NCI-H748 (cell line): Measurements from ENCODE around the gene SOX30.

Experiments used
- DNase-seq: peaks from one replicate; lab custom pipeline; 2025; ENCODE audit not compliant: unreplicated experiment; lab: John Stamatoyannopoulos, UW

The SOX30 gene

DNA sequence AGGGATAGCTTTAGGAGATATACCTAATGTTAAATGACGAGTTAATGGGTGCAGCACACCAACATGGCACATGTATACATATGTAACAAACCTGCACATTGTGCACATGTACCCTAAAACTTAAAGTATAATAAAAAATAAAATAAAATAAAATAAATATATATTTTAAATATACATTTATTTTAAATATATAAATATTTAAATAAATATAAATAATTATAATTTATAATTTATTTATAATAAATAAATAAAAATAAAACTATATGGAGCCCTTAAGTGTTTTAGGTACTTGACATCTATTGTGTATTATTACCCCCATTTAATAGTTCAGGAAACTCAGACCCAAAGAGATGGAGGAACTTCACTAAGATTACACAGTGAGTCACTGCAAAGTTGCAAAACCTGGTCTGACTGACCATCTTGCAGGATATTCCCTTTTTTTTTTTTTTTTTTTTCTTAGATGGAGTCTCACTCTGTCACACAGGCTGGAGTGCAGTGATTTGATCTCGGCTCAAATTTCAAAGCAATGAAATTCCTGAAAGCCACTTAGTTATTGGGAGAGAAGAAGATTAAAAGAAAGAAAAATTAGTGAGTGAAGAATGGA, 13.3 kb upstream of the SOX30 start:
- no peak for DNase-seq

DNA sequence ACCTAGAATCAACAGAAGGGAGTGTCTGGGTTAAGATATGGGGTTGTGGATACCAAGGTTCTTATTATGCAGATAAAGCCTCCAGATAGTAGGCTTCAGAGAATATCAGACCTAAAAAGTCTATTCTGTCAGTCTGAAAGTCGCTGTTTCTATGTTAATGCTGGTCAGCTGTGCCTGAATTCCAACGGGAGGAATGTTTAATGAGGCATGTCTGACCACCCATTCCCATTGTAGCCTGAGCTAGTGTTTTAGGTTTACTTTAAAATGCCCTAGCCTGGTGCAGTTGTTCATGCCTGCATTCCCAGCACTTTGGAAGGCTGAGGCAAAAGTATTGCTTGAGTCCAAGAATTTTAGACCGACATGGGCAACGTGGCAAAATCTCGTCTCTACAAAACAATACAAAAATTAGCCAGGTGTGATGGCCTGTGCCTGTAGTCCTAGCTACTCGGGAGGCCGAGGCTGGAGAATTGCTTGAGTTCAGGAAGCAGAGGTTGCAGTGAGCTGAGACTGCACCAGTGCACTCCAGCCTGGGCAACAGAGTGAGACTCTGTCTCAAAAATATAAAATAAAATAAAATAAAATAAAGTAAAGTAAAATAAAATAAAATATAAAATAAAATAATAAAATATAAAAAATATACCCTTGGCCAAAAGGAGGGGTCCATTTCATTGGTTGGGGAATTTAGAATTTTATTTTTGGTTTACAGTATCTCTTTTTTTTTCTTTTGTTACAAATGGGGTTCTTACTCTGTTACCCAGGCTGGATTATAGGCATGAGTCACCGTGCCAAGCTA, 7.8 kb upstream of the SOX30 start:
- DNase-seq: no peak

DNA sequence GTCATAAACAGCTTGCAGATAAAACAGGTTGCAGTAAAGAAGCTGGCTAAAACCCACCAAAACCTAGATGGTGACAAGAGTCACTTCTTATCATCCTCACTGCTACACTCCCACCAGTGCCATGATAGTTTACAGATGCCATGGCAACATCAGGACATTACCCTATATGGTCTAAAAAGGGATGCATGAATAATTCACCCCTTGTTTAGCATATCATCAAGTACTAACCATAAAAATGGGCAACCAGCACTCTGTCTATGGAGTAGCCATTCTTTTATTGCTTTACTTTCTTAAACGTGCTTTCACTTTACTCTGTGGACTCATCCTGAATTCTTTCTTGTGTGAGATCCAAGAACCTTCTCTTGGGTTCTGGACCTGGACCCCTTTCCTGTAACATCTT, 6.7 kb upstream of the SOX30 start:
- no peak for DNase-seq

DNA sequence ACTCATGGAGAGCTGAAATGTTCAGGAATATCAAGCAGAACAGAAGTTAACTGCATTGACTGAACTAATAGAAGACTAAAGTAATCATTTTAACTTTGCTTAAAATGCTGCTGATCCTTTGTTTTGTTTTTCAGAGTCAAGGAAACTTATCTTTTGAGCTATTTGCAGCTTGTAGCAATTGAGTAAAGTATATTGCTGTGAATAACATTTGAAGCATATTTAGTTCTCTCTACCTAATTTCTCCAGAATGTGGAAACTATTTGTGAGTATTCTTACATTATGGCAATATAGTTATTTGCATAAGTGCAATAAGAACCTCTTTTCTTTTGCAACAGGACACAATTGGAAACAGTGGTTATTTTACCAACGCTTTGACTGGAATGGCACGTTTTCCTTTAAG, 5.3 kb upstream of the SOX30 start:
- DNase-seq: no peak

DNA sequence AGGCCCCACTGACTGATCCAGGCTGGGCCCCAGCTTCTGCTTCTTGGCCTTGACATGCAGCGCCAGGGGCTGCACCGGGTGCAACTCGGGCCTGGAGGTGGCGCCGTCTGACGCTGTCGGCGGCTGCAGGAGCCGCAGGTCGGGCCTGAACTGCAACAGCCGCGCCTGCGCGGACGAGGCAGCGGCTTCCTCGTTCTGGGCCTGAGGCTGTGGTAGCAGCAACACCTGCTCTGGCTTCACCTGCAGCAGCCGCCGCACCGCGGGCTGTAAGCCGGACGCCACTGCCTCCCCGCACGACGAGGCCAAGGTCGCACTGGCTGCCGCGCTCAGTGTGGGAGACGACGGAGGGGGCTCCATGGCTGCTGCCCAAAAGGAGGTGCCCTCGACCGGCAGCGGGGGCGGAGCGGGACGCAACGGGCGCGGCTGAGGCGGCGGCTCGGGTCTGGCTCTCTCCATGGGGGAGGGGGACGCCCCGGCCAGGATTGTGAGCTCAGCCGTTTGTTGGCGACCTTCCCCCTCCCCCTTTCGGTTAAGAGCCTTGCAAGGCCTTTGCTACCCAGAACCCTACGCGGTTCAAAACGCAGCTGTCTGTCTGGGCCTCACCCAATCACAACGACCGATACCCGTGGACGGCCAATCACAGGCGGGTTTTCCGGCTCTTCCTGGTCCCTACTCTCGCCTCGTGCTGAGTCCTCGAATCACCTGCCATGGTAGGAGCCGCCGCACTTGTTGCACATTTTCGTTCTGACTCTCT, 438 bp downstream of the SOX30 start:
- DNase-seq: no peak

DNA sequence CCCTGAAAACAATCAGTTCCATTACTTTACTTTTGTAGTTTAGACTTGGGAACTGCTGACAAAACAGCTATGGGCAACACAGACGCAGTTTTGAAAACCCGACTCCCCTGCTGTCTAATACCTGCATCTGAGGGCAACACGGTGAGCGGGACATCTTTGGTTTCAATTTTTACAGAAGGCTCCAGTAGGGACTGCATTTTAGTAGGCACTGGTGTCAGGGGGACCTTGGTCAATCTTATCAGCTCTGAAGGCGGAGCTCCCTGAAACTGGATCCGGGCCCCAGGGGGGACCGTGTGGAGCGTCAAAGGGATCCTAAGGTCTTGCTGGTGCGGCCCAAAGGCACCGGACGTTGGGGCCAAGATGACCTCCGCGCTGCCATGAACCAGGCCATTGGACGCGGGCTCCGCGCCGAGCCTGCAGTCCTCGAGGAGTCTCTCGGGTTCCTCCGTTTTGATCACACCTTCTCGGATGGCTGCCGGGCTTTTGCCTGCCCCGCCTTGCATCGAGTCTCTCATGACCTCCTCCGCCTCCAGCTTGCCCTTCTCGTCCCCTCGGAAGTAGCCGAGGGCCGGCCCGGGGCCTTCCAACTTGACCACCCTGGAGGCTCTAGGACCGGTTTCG, 1.1 kb downstream of the SOX30 start:
- no peak for DNase-seq

DNA sequence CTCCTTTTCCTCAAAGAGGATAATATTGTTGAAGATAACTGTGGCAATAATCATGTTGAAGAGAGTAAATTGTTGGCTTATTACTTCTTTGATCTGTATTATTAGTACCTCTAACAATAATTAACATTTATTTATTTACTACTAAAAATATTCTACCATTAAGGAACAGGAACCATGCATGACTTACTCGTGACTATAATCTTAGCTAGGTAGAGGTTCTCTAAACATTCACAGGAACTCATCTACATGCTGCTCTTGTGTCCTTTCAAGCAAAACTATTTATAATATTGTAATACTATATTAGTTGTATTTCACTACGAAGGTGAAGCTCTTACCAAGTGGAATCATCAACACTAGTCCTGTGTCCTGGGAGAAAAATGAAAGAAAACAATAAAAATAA, 3.1 kb downstream of the SOX30 start:
- no peak for DNase-seq

DNA sequence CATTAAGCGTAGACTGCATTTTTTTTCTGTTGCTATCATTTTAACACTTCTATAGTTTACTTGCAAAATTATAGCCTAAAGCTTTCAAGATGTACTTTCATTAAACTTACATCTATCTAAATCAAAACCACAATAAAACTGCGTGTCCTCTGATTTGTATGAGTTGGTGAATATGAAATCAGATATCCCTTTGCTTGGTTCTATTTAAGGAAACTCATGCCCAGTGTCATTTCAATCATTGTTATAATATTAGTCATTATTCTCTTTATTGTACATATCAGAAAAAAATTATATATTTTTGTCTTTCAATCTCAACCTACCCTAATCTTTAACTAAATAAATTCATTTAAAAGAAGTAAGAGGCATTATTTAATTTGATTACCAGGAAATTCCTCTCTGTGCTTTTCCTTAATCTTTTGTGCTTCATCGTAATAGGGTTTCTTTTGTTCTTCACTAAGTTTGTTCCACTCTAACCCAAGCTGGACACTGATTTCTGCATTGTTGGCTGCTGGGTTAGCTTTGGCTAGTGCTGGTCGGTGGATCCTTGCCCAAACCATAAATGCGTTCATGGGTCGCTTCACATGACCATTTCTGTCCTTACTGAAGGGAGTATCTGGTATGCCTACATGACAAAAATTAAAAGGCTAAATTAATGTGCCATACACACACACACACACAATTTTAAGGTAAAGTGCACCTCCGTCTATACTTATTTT, 3.8 kb downstream of the SOX30 start:
- no peak for DNase-seq

DNA sequence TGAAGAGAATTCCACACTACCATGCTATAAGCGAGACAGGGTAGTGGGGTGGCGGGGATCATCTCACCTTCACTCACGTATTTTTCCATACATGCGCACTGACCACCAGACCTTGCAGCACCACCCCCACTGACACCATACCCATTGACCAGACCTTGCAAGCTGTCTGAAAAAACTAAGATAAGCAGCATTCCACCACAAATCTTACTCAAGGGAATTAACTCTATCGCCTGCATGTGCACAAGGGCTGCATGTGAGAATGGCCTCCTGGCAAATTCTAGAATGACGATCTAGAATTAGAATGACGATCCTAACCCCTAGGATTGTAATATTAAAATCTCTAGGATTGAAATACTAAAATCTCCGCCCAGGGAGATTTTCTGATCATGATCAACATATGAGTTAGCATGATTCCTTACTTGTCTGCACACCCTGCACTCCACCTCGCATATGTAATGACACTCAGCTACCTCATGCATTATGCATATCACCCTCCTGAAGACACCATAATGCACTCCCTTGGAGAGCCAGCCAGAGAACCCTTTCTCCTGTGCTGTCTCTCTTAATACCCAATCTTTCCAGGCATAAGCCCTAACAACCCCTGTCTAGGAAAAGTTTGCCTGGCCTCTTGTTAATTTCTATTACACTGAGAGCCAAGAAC, 11.7 kb downstream of the SOX30 start:
- DNase-seq: no peak

DNA sequence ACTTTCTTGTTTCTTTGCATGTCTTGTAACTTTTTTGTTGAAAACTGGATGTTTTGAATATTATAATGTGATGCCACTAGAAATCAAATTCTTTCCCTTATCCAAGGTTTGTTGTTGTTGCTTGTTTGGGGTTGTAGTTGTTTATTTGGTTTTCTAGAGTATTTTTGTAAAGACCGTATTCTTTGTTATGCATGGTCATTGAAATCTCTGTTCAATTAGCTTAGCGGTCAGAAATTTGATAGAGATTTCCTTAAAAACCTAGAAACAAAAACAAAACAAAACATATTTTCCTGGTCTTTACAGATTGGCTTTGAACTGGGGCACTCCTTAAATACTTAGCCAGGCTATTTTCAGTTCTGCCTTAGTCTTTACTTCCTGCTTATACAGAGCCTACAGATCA, 21.9 kb downstream of the SOX30 start:
- no peak for DNase-seq

DNA sequence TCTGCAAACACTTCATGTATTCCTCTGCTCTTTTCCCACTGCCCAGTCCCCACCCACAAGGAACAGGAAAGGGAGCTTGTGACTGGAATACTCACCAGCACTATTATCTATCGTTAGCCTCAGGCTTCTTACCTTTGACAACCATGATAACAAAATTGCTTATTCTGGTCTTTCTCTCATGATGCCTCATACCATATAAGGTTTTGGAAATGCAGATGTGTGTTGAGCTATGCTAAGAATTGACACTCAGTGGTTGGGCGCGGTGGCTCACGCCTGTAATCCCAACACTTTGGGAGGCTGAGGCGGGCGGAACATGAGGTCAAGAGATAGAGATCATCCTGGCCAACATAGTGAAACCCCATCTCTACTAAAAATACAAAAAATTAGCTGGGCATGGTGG, 25.4 kb downstream of the SOX30 start:
- no peak for DNase-seq

DNA sequence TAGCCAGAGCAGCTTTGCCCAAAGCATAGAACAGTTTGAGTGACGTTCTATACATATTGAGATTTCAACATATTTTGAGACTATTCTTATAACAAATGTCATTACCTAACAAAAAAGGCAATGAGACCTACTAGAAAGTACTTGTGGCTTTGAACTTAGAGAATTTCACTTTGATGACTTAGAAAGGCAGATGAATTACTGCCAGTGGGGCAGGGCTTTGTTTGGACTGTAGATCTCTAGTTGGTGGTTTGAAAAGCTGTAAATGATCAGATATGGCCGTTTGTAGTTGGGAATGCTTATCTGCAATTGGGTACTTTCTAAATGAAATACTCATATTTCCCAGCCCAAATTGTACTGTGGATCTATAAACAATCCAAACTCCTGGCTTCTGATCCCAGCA, 28.1 kb downstream of the SOX30 start:
- DNase-seq: no peak

DNA sequence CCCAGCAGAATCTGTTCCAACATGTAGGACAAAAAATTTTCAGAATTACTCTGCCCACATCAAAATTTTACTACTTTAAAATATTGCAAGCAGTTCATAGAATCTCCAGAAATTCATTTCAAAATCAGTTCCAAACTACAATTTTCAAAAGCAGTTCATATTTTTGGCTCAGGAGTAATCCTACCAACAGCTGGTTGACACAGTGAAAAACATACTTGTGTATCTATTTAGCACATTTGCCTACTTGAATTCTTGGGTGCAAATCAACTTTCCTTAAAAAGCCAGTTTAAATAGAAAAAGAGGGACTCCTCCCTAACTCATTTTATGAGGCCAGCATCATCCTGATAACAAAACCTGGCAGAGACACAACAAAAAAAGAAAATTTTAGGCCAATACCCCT, 31.5 kb downstream of the SOX30 start:
- no peak for DNase-seq

DNA sequence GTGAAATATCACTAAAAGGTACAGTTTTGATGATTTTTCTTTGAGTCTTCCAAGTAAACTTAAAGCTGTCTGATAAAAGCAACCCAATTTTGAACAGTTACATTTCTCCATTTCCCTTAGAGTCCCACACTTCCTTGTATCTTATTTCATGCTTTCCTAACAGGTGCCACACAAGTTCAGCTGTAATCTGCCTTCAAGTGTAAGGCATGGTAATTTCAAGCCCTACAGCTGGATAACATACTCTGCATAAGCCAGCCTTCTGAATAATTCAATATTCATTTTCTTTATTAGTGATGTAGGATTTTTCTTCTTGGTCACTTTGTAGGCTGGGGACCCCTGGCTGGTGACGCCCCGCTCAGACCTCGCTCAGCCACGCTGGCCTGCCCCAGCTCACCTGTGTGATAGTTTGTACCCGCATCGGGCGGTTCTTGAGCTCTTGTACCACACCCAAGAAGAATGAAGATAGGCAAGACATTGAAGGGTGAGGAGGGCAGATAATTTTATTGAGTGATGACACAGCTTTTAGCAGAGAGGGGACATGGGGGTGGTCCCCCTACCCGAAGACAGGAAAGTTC, 34.0 kb downstream of the SOX30 start:
- no peak for DNase-seq

DNA sequence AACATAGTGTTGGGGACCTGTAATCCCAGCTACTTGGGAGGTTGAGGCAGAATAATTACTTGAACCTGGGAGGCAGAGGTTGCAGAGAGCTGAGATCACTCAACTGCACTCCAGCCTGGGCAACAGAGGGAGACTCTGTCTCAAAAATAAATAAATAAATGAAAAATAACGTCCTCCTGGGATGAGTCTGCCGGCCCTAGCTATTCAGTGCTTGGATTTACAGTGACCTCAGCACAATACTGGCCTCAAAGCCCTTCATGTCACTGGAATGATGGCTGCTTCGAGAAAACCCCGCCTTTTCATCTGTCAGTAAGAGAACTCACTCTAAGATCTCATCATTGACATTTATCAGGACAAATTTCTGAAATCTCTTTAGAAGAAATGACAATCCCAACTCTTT, 35.5 kb downstream of the SOX30 start:
- DNase-seq: no peak

DNA sequence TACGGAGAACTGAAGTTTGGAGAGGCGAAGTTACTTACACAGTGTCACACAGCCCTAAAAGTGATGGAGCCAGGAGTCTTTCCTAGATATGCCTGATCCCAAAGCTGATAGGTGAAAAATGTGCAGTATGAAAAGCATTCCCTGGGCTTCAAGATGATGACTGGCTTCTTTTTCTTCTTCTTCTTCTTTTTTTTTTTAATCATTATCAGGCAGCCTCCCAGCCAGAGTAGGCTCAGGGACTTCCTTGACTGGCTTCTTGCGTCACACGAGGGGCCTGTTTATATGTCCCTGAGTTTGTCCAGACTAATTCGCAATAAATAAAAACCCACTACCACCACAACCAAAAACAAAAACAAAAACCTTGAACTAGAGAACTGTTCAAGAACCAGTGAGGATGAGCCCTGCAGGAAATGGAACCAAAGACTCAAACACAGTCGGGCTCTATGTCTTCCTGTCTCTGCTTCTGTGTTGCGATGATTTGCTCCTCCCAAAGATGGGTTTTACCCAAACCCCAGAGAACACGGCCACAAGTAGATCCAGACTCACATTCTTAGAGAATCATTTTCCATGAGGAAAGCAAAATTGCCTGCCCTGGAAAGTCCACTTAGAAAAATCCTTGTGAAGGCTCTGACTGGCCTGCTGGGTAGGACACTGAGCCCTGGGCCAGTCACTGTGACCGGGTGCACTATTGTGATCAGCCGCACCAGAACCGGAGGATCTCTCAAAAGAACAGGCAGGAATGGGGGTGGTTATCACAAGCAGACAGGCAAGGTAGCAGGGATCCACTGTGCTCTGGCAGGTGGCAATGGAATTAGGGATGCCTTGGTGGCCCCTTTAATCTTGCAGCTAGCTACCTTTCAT, 38.6 kb downstream of the SOX30 start:
- no peak for DNase-seq

DNA sequence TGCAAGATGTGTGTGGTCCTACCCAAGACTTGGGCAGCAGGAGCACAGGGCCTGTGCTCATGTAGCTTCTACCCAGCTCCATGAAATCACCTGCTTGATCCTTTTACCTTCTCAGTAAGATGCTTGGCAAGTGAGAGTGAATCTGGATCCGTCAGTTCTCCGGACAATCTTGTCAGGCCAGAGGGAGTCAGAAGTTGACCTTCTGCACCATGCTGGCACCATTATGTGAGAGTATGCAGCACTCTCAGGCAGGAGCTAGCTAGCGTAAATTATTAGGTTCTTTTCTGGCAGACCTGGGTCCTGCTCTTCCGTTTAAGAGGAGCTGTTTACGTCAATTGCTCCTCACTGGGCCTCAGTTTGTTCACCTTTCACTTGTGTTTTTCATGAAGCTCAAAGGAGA, 39.7 kb downstream of the SOX30 start:
- DNase-seq: no peak

DNA sequence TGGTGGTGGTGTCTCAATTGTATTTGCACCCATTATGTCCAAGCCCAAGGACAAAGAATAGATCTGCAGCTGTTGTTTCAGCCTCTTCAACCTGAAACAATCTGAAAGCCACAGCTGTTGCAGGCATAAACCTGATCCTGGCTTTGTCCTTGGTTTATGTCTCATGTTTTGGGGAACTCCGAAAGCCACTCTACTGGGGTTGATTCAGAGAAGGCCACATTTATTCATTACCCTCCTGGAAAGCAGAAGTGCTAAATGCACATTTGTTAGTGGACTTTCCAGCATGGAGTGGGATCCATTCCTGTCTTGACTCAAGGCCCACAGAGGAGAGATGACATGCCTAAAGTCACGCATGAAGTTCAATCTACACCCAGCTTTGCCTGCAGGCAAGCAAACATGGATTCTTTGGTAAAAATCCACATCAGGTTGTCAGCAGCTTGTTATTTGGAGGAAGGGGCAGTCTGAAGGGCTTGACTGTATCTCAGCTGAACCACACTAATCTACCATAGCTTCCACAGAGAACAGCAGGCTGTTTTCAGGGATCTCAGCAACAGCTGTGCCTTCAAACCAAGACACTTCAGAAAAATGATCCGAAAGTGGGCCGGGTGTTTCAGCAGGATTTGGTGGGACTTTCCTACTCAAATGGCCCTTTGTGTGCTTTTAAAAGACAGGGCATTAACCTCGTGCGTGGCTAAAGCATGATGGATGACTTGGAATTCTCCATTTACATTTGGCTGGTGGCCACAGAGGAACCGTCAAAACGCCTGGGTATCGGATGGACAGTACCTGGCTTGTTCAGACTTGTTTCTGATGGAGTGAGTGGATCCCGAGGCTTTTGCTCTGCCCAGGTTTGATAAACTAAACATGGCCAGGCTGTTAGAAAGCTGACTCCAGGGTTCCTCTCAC, 40.4 kb downstream of the SOX30 start:
- peak; percentile 44 for DNase-seq
